HEK293 (cell line): ENCODE results near the gene KRTAP2-4.

Experiments used
- CTCF ChIA-PET: fragments of 350-600 bp; formaldehyde crosslinking; extraction: SDS; loops from one replicate; lab custom pipeline; 2021; ENCODE audit warnings: antibody characterized with exemption; lab: Yijun Ruan, JAX
- POLR2A ChIA-PET: fragments of 300-600 bp; formaldehyde crosslinking; extraction: SDS; loops from one replicate; lab custom pipeline; 2020; ENCODE audit warnings: antibody characterized with exemption, inconsistent platforms; lab: Yijun Ruan, JAX
- H3K27ac ChIP-seq: fragments of 200-500 bp; sonication (Bioruptor generic); 2 replicates; pipeline ENCODE4 v1.5.1; 2014; ENCODE audit warnings: low read depth, low read length, control low read depth, inconsistent platforms; ENCODE audit errors: extremely low read depth
- H3K36me3 ChIP-seq, 2 experiments: fragments of 200-500 bp in 1 of 2; sonication (Bioruptor generic) in 1 of 2; 1 replicate in 1 of 2; 2 replicates in 1 of 2; pipeline ENCODE4 v1.5.1; 2014 to 2017; ENCODE audit warnings: inconsistent platforms in 2 of 2, low read length in 2 of 2; ENCODE audit not compliant: control insufficient read depth in 2 of 2, insufficient read depth in 1 of 2
- H3K4me1 ChIP-seq: fragments of 200-500 bp; sonication (Bioruptor generic); 2 replicates; pipeline ENCODE4 v1.5.1; 2014; ENCODE audit warnings: mild to moderate bottlenecking, low read length, inconsistent platforms; ENCODE audit not compliant: control insufficient read depth, insufficient read depth
- H3K4me3 ChIP-seq: 2 replicates; pipeline ENCODE4 v1.5.1; 2011; ENCODE audit warnings: low read depth, mild to moderate bottlenecking, control low read depth, low read length, moderate library complexity
- H3K9me3 ChIP-seq: fragments of 200-500 bp; sonication (Bioruptor generic); 2 replicates; pipeline ENCODE4 v1.5.1; 2014; ENCODE audit warnings: low read depth, low read length, inconsistent platforms; ENCODE audit not compliant: control insufficient read depth, insufficient read depth
- BCL11A ChIP-seq: fragments of 450-650 bp; formaldehyde crosslinking; IDR thresholded peaks from 2 replicates; pipeline ENCODE4 v1.5.1; 2016; ENCODE audit warnings: low read depth, missing biosample characterization, missing genetic modification characterization
- KLF9 ChIP-seq: fragments of 450-650 bp; formaldehyde crosslinking; IDR thresholded peaks from 2 replicates; pipeline ENCODE4 v1.5.1; 2016; ENCODE audit warnings: missing biosample characterization, missing genetic modification characterization, low read depth
- MYNN ChIP-seq: fragments of 450-650 bp; formaldehyde crosslinking; IDR thresholded peaks from 2 replicates; pipeline ENCODE4 v1.5.1; 2016; ENCODE audit warnings: missing biosample characterization, missing genetic modification characterization, borderline replicate concordance
- TRIM28 ChIP-seq: IDR thresholded peaks from 2 replicates; pipeline ENCODE4 v1.6.1; 2011; ENCODE audit warnings: low read length, control low read depth, borderline replicate concordance
- ZBTB21 ChIP-seq: fragments of 450-650 bp; formaldehyde crosslinking; IDR thresholded peaks from 2 replicates; pipeline ENCODE4 v1.5.1; 2017; ENCODE audit warnings: missing biosample characterization, missing genetic modification characterization
- ZIC2 ChIP-seq: fragments of 450-650 bp; formaldehyde crosslinking; IDR thresholded peaks from 2 replicates; pipeline ENCODE4 v1.5.1; 2016; ENCODE audit warnings: missing biosample characterization, missing genetic modification characterization
- ZNF174 ChIP-seq: fragments of 450-650 bp; formaldehyde crosslinking; IDR thresholded peaks from 2 replicates; pipeline ENCODE4 v1.5.0; 2017; ENCODE audit warnings: missing biosample characterization, mild to moderate bottlenecking, missing genetic modification characterization
- ZNF544 ChIP-seq: fragments of 450-650 bp; formaldehyde crosslinking; IDR thresholded peaks from 2 replicates; pipeline ENCODE4 v1.5.0; 2017; ENCODE audit warnings: missing biosample characterization, missing genetic modification characterization
- ZNF792 ChIP-seq: fragments of 450-650 bp; formaldehyde crosslinking; IDR thresholded peaks from 2 replicates; pipeline ENCODE4 v1.5.1; 2016; ENCODE audit warnings: missing biosample characterization, missing genetic modification characterization
- ZSCAN30 ChIP-seq: fragments of 450-650 bp; IDR thresholded peaks from 2 replicates; pipeline ENCODE4 v1.5.1; 2018; ENCODE audit warnings: missing biosample characterization, mild to moderate bottlenecking, missing genetic modification characterization, moderate library complexity
- TF ChIP-seq, protein P1 (sequence below): fragments of 450-650 bp; formaldehyde crosslinking; conservative IDR thresholded peaks from 2 replicates; pipeline ENCODE4 v1.5.1; 2016; ENCODE audit warnings: low read depth, missing biosample characterization, missing genetic modification characterization
- TF ChIP-seq, protein P2 (sequence below): fragments of 450-650 bp; formaldehyde crosslinking; IDR thresholded peaks from 2 replicates; pipeline ENCODE4 v1.5.1; 2017; ENCODE audit warnings: missing biosample characterization, mild to moderate bottlenecking, missing genetic modification characterization, moderate library complexity
- TF ChIP-seq, protein P3 (sequence below): fragments of 450-650 bp; formaldehyde crosslinking; IDR thresholded peaks from 2 replicates; pipeline ENCODE4 v1.5.1; 2017; ENCODE audit warnings: missing biosample characterization, missing genetic modification characterization
- TF ChIP-seq, protein P4 (sequence below): fragments of 450-650 bp; formaldehyde crosslinking; IDR thresholded peaks from 2 replicates; pipeline ENCODE4 v1.5.1; 2016; ENCODE audit warnings: missing biosample characterization, missing genetic modification characterization
- TF ChIP-seq, protein P5 (sequence below): fragments of 450-650 bp; IDR thresholded peaks from 2 replicates; pipeline ENCODE4 v1.5.1; 2018; ENCODE audit warnings: missing biosample characterization, mild to moderate bottlenecking, missing genetic modification characterization

The KRTAP2-4 gene

DNA sequence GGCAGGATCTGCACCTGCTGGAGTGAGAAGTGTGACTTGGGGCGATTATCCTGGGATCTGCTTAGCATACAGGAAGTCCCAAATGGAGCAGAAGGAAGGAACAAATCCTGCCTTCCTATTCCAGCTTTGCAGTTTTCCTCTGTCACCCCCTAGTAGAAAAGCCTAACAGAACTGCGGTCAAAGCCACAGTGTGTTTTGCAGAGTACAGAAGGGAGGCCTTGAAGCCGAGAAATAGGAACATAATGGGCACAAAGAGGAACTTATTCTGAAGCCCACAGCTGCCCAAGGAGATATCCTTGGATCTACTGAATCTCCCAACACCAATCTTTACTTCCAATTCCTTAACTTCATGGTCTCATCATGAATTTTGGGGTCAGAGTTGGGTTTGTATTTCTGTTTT lies 47.1 kb downstream of the KRTAP2-4 start (continued):
- TF ChIP-seq, protein P1, sequence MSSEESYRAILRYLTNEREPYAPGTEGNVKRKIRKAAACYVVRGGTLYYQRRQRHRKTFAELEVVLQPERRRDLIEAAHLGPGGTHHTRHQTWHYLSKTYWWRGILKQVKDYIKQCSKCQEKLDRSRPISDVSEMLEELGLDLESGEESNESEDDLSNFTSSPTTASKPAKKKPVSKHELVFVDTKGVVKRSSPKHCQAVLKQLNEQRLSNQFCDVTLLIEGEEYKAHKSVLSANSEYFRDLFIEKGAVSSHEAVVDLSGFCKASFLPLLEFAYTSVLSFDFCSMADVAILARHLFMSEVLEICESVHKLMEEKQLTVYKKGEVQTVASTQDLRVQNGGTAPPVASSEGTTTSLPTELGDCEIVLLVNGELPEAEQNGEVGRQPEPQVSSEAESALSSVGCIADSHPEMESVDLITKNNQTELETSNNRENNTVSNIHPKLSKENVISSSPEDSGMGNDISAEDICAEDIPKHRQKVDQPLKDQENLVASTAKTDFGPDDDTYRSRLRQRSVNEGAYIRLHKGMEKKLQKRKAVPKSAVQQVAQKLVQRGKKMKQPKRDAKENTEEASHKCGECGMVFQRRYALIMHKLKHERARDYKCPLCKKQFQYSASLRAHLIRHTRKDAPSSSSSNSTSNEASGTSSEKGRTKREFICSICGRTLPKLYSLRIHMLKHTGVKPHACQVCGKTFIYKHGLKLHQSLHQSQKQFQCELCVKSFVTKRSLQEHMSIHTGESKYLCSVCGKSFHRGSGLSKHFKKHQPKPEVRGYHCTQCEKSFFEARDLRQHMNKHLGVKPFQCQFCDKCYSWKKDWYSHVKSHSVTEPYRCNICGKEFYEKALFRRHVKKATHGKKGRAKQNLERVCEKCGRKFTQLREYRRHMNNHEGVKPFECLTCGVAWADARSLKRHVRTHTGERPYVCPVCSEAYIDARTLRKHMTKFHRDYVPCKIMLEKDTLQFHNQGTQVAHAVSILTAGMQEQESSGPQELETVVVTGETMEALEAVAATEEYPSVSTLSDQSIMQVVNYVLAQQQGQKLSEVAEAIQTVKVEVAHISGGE (tag by site-specific recombination): no peak
- TF ChIP-seq ZBTB21 (tag by site-specific recombination): no peak
- TF ChIP-seq ZNF792 (tag by site-specific recombination): no peak
- TF ChIP-seq, all 188 proteins: peak for 0

DNA sequence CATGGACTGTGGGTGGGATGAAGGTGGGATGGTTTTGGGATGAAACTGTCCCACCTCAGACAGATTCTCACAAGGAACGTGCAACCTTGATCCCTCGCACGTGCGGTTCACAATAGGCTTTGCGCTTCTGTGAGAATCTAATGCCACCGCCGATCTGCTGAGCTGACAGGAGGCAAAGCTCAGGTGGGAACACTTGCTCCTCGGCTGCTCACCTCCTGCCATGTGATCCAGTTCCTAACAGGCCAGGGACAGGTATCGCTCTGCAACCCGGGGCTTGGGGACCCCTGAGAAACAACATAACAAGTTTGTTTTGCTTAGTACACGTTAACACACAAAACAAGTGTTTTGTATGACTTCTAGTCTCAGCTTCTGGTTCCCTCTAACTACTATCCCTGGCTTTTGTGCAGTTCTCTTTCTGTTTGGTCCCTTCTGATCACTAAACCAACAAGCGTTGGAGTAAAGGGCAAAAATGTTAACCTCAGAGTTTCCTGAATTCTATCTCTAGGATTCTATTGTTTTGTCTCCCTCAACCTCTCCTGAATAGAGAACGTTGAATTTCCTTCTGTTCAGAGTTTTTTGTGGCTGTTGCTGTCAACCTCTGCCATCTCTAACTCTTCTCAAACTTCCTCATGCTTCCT lies 49.0 kb downstream of the KRTAP2-4 start:
- Histone ChIP-seq H3K4me1 (no peaks in the 10 kb centered on the region), H3K9me3 (no peaks in the 10 kb centered on the region), H3K27ac (no peak overlapping the region), H3K4me3 (no peak overlapping the region), H3K36me3 (no peaks in the 10 kb centered on the region)
- POLR2A ChIA-PET: no interaction called here
- CTCF ChIA-PET: no interaction called here
- TF ChIP-seq ZSCAN30 (no peak), BCL11A (no peak), ZNF174 (tag by site-specific recombination) (no peak), KLF9 (no peak), MYNN (no peak), ZNF544 (tag by site-specific recombination) (no peak), TRIM28 (no peak), ZIC2 (tag by site-specific recombination) (no peak)
- TF ChIP-seq, protein P2, sequence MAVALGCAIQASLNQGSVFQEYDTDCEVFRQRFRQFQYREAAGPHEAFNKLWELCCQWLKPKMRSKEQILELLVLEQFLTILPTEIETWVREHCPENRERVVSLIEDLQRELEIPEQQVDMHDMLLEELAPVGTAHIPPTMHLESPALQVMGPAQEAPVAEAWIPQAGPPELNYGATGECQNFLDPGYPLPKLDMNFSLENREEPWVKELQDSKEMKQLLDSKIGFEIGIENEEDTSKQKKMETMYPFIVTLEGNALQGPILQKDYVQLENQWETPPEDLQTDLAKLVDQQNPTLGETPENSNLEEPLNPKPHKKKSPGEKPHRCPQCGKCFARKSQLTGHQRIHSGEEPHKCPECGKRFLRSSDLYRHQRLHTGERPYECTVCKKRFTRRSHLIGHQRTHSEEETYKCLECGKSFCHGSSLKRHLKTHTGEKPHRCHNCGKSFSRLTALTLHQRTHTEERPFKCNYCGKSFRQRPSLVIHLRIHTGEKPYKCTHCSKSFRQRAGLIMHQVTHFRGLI (tag by site-specific recombination): no peak
- TF ChIP-seq, protein P3, sequence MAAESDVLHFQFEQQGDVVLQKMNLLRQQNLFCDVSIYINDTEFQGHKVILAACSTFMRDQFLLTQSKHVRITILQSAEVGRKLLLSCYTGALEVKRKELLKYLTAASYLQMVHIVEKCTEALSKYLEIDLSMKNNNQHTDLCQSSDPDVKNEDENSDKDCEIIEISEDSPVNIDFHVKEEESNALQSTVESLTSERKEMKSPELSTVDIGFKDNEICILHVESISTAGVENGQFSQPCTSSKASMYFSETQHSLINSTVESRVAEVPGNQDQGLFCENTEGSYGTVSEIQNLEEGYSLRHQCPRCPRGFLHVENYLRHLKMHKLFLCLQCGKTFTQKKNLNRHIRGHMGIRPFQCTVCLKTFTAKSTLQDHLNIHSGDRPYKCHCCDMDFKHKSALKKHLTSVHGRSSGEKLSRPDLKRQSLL (tag by site-specific recombination): no peak
- TF ChIP-seq, protein P4, sequence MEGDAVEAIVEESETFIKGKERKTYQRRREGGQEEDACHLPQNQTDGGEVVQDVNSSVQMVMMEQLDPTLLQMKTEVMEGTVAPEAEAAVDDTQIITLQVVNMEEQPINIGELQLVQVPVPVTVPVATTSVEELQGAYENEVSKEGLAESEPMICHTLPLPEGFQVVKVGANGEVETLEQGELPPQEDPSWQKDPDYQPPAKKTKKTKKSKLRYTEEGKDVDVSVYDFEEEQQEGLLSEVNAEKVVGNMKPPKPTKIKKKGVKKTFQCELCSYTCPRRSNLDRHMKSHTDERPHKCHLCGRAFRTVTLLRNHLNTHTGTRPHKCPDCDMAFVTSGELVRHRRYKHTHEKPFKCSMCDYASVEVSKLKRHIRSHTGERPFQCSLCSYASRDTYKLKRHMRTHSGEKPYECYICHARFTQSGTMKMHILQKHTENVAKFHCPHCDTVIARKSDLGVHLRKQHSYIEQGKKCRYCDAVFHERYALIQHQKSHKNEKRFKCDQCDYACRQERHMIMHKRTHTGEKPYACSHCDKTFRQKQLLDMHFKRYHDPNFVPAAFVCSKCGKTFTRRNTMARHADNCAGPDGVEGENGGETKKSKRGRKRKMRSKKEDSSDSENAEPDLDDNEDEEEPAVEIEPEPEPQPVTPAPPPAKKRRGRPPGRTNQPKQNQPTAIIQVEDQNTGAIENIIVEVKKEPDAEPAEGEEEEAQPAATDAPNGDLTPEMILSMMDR (tag by site-specific recombination): no peak
- TF ChIP-seq, protein P5, sequence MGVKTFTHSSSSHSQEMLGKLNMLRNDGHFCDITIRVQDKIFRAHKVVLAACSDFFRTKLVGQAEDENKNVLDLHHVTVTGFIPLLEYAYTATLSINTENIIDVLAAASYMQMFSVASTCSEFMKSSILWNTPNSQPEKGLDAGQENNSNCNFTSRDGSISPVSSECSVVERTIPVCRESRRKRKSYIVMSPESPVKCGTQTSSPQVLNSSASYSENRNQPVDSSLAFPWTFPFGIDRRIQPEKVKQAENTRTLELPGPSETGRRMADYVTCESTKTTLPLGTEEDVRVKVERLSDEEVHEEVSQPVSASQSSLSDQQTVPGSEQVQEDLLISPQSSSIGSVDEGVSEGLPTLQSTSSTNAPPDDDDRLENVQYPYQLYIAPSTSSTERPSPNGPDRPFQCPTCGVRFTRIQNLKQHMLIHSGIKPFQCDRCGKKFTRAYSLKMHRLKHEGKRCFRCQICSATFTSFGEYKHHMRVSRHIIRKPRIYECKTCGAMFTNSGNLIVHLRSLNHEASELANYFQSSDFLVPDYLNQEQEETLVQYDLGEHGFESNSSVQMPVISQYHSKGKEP (tag by site-specific recombination): no peak
